DND-41 (cell line): Measurements from ENCODE around the gene CD52.

ENCODE experiments used
- ATAC-seq: fragments of 200-7000 bp; cut with Tn5 transposase; 3 replicates; pipeline ENCODE4 v1.9.1; 2021; ENCODE audit warnings: low read depth; ENCODE audit not compliant: insufficient read depth
- DNase-seq: peaks from one replicate; pipeline ENCODE4 v3.0.0-alpha.2; 2020
- H2AFZ ChIP-seq: 2 replicates; pipeline ENCODE4 v1.6.0; 2012; ENCODE audit warnings: low read depth, low read length
- H3K27ac ChIP-seq: 2 replicates; pipeline ENCODE4 v1.5.1; 2012; ENCODE audit warnings: low read length, inconsistent platforms
- H3K27me3 ChIP-seq: fragments of 200-600 bp; sonication (generic); 2 replicates; pipeline ENCODE4 v1.6.0; 2012; ENCODE audit warnings: low read length, mild to moderate bottlenecking, inconsistent platforms; ENCODE audit not compliant: insufficient read depth, poor library complexity
- H3K36me3 ChIP-seq: 2 replicates; pipeline ENCODE4 v1.5.1; 2012; ENCODE audit warnings: low read length, inconsistent platforms; ENCODE audit not compliant: insufficient read depth
- H3K4me1 ChIP-seq: 2 replicates; pipeline ENCODE4 v1.5.1; 2012; ENCODE audit warnings: mild to moderate bottlenecking, low read length; ENCODE audit not compliant: insufficient read depth
- H3K4me2 ChIP-seq: 2 replicates; pipeline ENCODE4 v1.6.0; 2012; ENCODE audit warnings: mild to moderate bottlenecking, moderate library complexity, low read length, inconsistent platforms; ENCODE audit not compliant: insufficient read depth
- H3K4me3 ChIP-seq, 2 experiments: fragments of 200-600 bp in 1 of 2; shearing (Covaris generic) in 1 of 2; 2 replicates each; pipeline ENCODE4 v1.5.1; 2012 to 2016; ENCODE audit warnings: inconsistent platforms in 2 of 2, low read length in 2 of 2, mild to moderate bottlenecking in 2 of 2, low read depth in 1 of 2, moderate library complexity in 1 of 2
- H3K79me2 ChIP-seq: 2 replicates; pipeline ENCODE4 v1.6.0; 2012; ENCODE audit warnings: low read length, inconsistent platforms; ENCODE audit not compliant: insufficient read depth
- H3K9ac ChIP-seq: 2 replicates; pipeline ENCODE4 v1.6.0; 2012; ENCODE audit warnings: low read depth, mild to moderate bottlenecking, inconsistent platforms, low read length, moderate library complexity
- H3K9me3 ChIP-seq: 2 replicates; pipeline ENCODE4 v1.5.1; 2012; ENCODE audit warnings: low read length, moderate library complexity, mild to moderate bottlenecking, inconsistent platforms; ENCODE audit not compliant: insufficient read depth, severe bottlenecking
- H4K20me1 ChIP-seq: 2 replicates; pipeline ENCODE4 v1.6.0; 2012; ENCODE audit warnings: low read length; ENCODE audit not compliant: insufficient read depth
- CTCF ChIP-seq: IDR thresholded peaks from 2 replicates; pipeline ENCODE4 v1.5.1; 2012; ENCODE audit warnings: borderline replicate concordance, low read length, moderate library complexity, mild to moderate bottlenecking; ENCODE audit not compliant: poor library complexity, severe bottlenecking; ENCODE audit errors: extremely low read depth
- EZH2 ChIP-seq: IDR thresholded peaks from 3 replicates; pipeline ENCODE4 v1.6.1; 2012; ENCODE audit warnings: borderline replicate concordance, low read depth, mild to moderate bottlenecking, moderate library complexity, low read length, inconsistent platforms; ENCODE audit not compliant: severe bottlenecking

Gene CD52

GRCh38 chr1:26317612-26318337, at the start of gene CD52:
CD52 (plus strand) TSS chr1:26317958; CDS start chr1:26318018, 60 bp downstream.
- H4K20me1 ChIP-seq: no peaks in the 10 kb centered on the region
- ATAC-seq: peak; percentile 57
- peak; percentile 60 for DNase-seq
- no peak within 1 kb of the TSS for H3K4me2 ChIP-seq
- H3K9ac ChIP-seq: no peak within 1 kb of the TSS
- H3K79me2 ChIP-seq: no peaks in the 10 kb centered on the region
- H3K4me1 ChIP-seq: peaks cover 19% of the 10 kb centered on the region
- H2AFZ ChIP-seq: no peak within 1 kb of the TSS
- H3K9me3 ChIP-seq: no peaks in the 10 kb centered on the region
- H3K36me3 ChIP-seq: no peaks in the 10 kb centered on the region
- H3K27me3 ChIP-seq: no peaks in the 10 kb centered on the region
- no peak within 1 kb of the TSS for H3K27ac ChIP-seq
- H3K4me3 ChIP-seq: no peak within 1 kb of the TSS
- TF ChIP-seq CTCF: no peak
- TF ChIP-seq EZH2: no peak

- H3K27ac ChIP-seq: no peak overlapping the region
- H3K4me1 ChIP-seq: no peaks in the 10 kb centered on the region
- DNase-seq: no peak
- H3K36me3 ChIP-seq: peaks cover 91% of the 10 kb centered on the region
- H2AFZ ChIP-seq: no peak overlapping the region
- H3K79me2 ChIP-seq: no peaks in the 10 kb centered on the region
- TF ChIP-seq EZH2: no peak
- peaks cover 6% of the 10 kb centered on the region for H3K9me3 ChIP-seq
- H3K27me3 ChIP-seq: no peaks in the 10 kb centered on the region
- no peak for ATAC-seq
- H3K4me2 ChIP-seq: no peak overlapping the region
- no peaks in the 10 kb centered on the region for H4K20me1 ChIP-seq
- H3K4me3 ChIP-seq: no peak overlapping the region
- no peak overlapping the region for H3K9ac ChIP-seq
These were observed 49.2 kb upstream of the CD52 start for GRCh38 chr1:26268290-26269197.

- TF ChIP-seq CTCF (no peak), EZH2 (no peak)
- no peak overlapping the region for H3K9ac ChIP-seq
- peaks cover 88% of the 10 kb centered on the region for H3K36me3 ChIP-seq
These were observed 48.6 kb upstream of the CD52 start for GRCh38 chr1:26269198-26269550.

GRCh38 chr1:26274801-26275425, 42.8 kb upstream of the CD52 start:
- ATAC-seq (no peak), DNase-seq (no peak)
- H4K20me1 ChIP-seq: peaks cover 5% of the 10 kb centered on the region; the same call in 1 of the 2 replicates
- no peak overlapping the region for H2AFZ ChIP-seq
- no peaks in the 10 kb centered on the region for H3K27me3 ChIP-seq
- H3K36me3 ChIP-seq: peaks cover 76% of the 10 kb centered on the region
- H3K4me2 ChIP-seq: no peak overlapping the region
- H3K27ac ChIP-seq: no peak overlapping the region
- no peak overlapping the region for H3K4me3 ChIP-seq
- no peak overlapping the region for H3K9ac ChIP-seq
- H3K79me2 ChIP-seq: peaks cover 11% of the 10 kb centered on the region
- H3K9me3 ChIP-seq: no peaks in the 10 kb centered on the region
- TF ChIP-seq CTCF (no peak), EZH2 (no peak)
- H3K4me1 ChIP-seq: peaks cover 25% of the 10 kb centered on the region

More at GRCh38 chr1:26269198-26269550, 48.6 kb upstream of the CD52 start:
- DNase-seq (no peak), ATAC-seq (no peak)
- no peaks in the 10 kb centered on the region for H3K79me2 ChIP-seq
- H4K20me1 ChIP-seq: no peaks in the 10 kb centered on the region
- peaks cover 6% of the 10 kb centered on the region for H3K9me3 ChIP-seq
- no peak overlapping the region for H3K27ac ChIP-seq
- no peak overlapping the region for H3K4me2 ChIP-seq
- no peak overlapping the region for H3K4me3 ChIP-seq
- H3K27me3 ChIP-seq: no peaks in the 10 kb centered on the region
- H3K4me1 ChIP-seq: no peaks in the 10 kb centered on the region
- no peak overlapping the region for H2AFZ ChIP-seq
